Caco-2 (cell line): ENCODE data around the gene TEX11. TPM values are rescaled to one million over a fixed set of nuclear protein-coding genes. Genes with fewer than 3 reads are reported as not detected.

Source experiments
- BruUV-seq: library from RNA; stranded (reverse); fragments of 400-500 nt; replicated peaks from 2 replicates; lab custom pipeline; 2021; lab: Mats Ljungman, UMichigan
- CTCF ChIA-PET: fragments of 300-600 bp; sonication (Branson Sonifier 250); formaldehyde crosslinking; loops from one replicate; lab custom pipeline; 2022; ENCODE audit warnings: antibody characterized with exemption; lab: Charles Lee
- POLR2A ChIA-PET: fragments of 300-600 bp; sonication (Branson Sonifier 250); formaldehyde crosslinking; loops from one replicate; lab custom pipeline; 2022; ENCODE audit warnings: antibody characterized with exemption; lab: Charles Lee
- DNase-seq, 2 experiments: peaks; one replicate each; pipeline versions ENCODE4 v3.0.0 to v3.0.0-alpha.2; 2020 to 2022
- H3K27me3 ChIP-seq: replicated peaks from 2 replicates; pipeline ENCODE4 v1.6.0; 2011; ENCODE audit warnings: low read length; ENCODE audit not compliant: control insufficient read depth, insufficient read depth
- H3K36me3 ChIP-seq: 2 replicates; pipeline ENCODE4 v1.5.1; 2011; ENCODE audit warnings: low read length; ENCODE audit not compliant: control insufficient read depth, insufficient read depth
- H3K4me1 ChIP-seq: fragments of 250-450 bp; sonication (Bioruptor Pico); 2 replicates; pipeline ENCODE4 v1.5.1; 2020; ENCODE audit warnings: mild to moderate bottlenecking
- H3K4me3 ChIP-seq: 2 replicates; pipeline ENCODE4 v1.5.1; 2011; ENCODE audit warnings: low read depth, mild to moderate bottlenecking, control low read depth, low read length
- H3K9me3 ChIP-seq: fragments of 250-450 bp; sonication (Bioruptor Pico); 2 replicates; pipeline ENCODE4 v1.5.1; 2020; ENCODE audit warnings: mild to moderate bottlenecking, moderate library complexity
- H3K27ac Mint-ChIP-seq: one replicate; pipeline ENCODE4 v1.8.0; 2022; ENCODE audit warnings: mixed read lengths; ENCODE audit not compliant: unreplicated experiment
- H3K27me3 Mint-ChIP-seq: one replicate; pipeline ENCODE4 v1.8.0; 2022; ENCODE audit warnings: mixed read lengths; ENCODE audit not compliant: insufficient read depth, unreplicated experiment
- H3K36me3 Mint-ChIP-seq: one replicate; pipeline ENCODE4 v1.8.0; 2022; ENCODE audit warnings: mild to moderate bottlenecking, mixed read lengths; ENCODE audit not compliant: insufficient read depth, unreplicated experiment
- H3K4me1 Mint-ChIP-seq: one replicate; pipeline ENCODE4 v1.8.0; 2022; ENCODE audit warnings: low read depth, mixed read lengths; ENCODE audit not compliant: unreplicated experiment
- H3K4me3 Mint-ChIP-seq: one replicate; pipeline ENCODE4 v1.8.0; 2022; ENCODE audit warnings: mild to moderate bottlenecking, moderate library complexity, mixed read lengths; ENCODE audit not compliant: unreplicated experiment
- H3K9me3 Mint-ChIP-seq: one replicate; pipeline ENCODE4 v1.8.0; 2022; ENCODE audit warnings: mixed read lengths; ENCODE audit not compliant: unreplicated experiment
- intact Hi-C: fragments of 100-400 bp; cut with micrococcal nuclease; formaldehyde crosslinking; loops from one replicate; pipeline ENCODE4 v1.10.0; 2022; ENCODE audit not compliant: unreplicated experiment
- total RNA-seq: library from RNA; stranded (reverse); gene quantifications from 2 replicates; pipeline ENCODE4 v1.2.3, GENCODE V29; 2022
- TF ChIP-seq, protein P1 (sequence below), 2 experiments: fragments of 200-600 bp in 1 of 2; IDR thresholded peaks; 1 replicate in 1 of 2; 2 replicates in 1 of 2; pipeline versions ENCODE4 v1.5.1 to v1.8.0; 2011 to 2022; ENCODE audit warnings: antibody characterized with exemption in 1 of 2, control low read depth in 1 of 2, inconsistent platforms in 1 of 2, low read depth in 1 of 2, low read length in 1 of 2, mild to moderate bottlenecking in 1 of 2, moderate library complexity in 1 of 2; ENCODE audit not compliant: insufficient read depth in 1 of 2, severe bottlenecking in 1 of 2, unreplicated experiment in 1 of 2

The TEX11 gene
- total RNA-seq, 1 experiment from 2014 or later = 0.23 TPM

DNA sequence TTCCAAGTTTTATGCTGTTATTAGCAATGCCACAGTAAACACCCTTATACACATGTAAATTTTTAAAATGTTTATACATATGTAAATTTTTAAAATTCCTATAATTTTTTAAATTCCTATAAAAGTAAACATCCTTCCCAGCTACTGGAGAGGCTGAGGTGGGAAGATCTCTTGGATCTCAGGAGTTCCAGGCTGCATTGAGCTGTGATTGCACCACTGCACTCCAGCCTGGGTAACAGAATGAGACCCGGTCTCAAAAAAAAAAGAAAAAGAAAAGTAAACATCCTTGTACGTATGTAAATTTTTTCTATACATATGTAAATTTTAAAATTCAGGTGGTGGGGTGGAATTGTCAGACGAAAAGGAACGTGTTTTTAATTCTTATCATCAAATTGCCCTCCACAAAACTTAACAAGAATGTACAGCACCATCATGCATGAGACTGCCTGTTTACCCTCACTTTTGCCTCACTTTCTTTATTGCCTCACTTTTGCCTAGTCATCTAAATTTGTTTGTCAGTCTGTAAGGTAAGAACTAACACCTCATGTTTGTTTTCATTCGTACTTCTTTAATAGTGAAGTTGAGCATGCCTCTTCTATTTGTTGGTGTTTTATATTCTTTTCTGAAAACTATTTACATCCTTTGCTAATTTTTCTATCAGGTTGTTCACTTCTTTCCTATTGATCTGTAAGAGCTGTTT, 14.4 kb upstream of the TEX11 start:
- ChIA-PET CTCF (no interaction called here), POLR2A (no interaction called here)
- H3K36me3 ChIP-seq = no peaks in the 10 kb centered on the region
- DNase-seq = no peak
- intact Hi-C loops = no loop called here
- TF ChIP-seq, protein P1, sequence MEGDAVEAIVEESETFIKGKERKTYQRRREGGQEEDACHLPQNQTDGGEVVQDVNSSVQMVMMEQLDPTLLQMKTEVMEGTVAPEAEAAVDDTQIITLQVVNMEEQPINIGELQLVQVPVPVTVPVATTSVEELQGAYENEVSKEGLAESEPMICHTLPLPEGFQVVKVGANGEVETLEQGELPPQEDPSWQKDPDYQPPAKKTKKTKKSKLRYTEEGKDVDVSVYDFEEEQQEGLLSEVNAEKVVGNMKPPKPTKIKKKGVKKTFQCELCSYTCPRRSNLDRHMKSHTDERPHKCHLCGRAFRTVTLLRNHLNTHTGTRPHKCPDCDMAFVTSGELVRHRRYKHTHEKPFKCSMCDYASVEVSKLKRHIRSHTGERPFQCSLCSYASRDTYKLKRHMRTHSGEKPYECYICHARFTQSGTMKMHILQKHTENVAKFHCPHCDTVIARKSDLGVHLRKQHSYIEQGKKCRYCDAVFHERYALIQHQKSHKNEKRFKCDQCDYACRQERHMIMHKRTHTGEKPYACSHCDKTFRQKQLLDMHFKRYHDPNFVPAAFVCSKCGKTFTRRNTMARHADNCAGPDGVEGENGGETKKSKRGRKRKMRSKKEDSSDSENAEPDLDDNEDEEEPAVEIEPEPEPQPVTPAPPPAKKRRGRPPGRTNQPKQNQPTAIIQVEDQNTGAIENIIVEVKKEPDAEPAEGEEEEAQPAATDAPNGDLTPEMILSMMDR (IDR thresholded peaks at IDR 0.05; ENCODE audit: insufficient read depth in 1 of 2, low read depth in 1 of 2, low read length in 1 of 2, severe bottlenecking in 1 of 2, unreplicated experiment in 1 of 2) = no peak
- H3K27me3 Mint-ChIP-seq = peaks cover 6% of the 10 kb centered on the region
- H3K9me3 ChIP-seq = no peaks in the 10 kb centered on the region
- no peaks in the 10 kb centered on the region for H3K27me3 ChIP-seq
- H3K4me1 Mint-ChIP-seq = peaks cover 7% of the 10 kb centered on the region
- BruUV-seq = no TSS peak
- H3K27ac Mint-ChIP-seq = no peak overlapping the region
- no peaks in the 10 kb centered on the region for H3K4me1 ChIP-seq
- no peak overlapping the region for H3K4me3 ChIP-seq
- no peaks in the 10 kb centered on the region for H3K9me3 Mint-ChIP-seq
- H3K4me3 Mint-ChIP-seq = no peak overlapping the region
- H3K36me3 Mint-ChIP-seq = no peaks in the 10 kb centered on the region

DNA sequence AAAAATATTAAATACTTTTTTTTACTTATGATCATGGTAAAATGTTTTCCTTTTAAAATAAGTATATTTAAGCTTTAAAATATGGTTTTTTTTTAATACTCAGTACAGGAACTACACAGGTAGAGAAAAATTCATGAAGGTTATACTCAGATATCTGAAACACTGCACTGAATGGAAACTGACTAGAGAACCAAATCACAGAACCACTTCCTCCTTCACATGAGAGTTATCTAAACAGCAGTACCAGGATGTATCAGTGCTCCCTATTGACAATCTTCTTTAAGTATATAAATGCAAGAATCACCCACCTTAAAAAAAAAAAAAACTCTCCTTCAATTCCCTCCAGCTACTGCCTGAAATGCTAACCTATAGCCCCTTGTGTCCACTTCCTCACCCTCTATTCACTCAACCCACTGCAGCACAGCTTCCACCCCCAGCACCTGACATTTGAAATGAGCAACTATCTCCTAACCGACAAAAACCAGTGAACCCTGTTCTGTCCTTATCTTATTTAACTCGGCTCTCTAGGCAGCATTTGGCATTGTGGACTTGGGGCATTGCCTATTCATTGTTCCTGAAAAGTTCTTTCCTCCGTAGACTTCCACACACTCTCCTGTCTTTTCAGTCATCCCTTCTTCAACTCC, 13.3 kb upstream of the TEX11 start:
- no peaks in the 10 kb centered on the region for H3K36me3 Mint-ChIP-seq

DNA sequence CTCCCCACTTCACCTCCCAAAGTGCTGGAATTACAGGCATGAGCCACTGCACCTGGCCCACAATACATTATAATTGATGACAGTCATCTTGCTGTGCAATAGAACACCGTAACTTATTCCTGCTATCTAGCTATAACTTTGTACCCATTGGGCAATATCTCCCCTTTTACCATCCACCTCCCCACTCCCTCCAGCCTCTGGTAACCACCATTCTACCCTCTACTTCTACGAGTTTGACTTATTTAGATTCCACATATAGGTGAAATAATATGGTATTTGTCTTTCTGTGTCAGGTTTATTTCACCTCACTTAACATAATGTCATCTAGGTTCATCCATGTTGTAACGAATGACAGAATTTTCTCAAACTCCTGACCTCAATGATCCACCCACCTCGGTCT, 8.2 kb upstream of the TEX11 start:
- no peaks in the 10 kb centered on the region for H3K36me3 ChIP-seq
- H3K4me3 Mint-ChIP-seq = no peak overlapping the region
- no peak for DNase-seq
- no peaks in the 10 kb centered on the region for H3K4me1 ChIP-seq
- ChIA-PET POLR2A (no interaction called here), CTCF (no interaction called here)
- H3K4me1 Mint-ChIP-seq = peaks cover 2% of the 10 kb centered on the region
- H3K36me3 Mint-ChIP-seq = no peaks in the 10 kb centered on the region
- intact Hi-C loops = no loop called here
- H3K27me3 Mint-ChIP-seq = no peaks in the 10 kb centered on the region
- no peaks in the 10 kb centered on the region for H3K9me3 ChIP-seq
- H3K9me3 Mint-ChIP-seq = no peaks in the 10 kb centered on the region
- no TSS peak for BruUV-seq
- H3K27ac Mint-ChIP-seq = no peak overlapping the region
- H3K4me3 ChIP-seq = no peak overlapping the region
- TF ChIP-seq, protein P1 (IDR thresholded peaks at IDR 0.05; ENCODE audit: insufficient read depth in 1 of 2, low read depth in 1 of 2, low read length in 1 of 2, severe bottlenecking in 1 of 2, unreplicated experiment in 1 of 2) = no peak
- no peaks in the 10 kb centered on the region for H3K27me3 ChIP-seq

More for the DNA sequence above, 13.3 kb upstream of the TEX11 start:
- BruUV-seq = no TSS peak
- H3K4me1 Mint-ChIP-seq = peaks cover 7% of the 10 kb centered on the region
- intact Hi-C loops = no loop called here
- TF ChIP-seq, protein P1 (IDR thresholded peaks at IDR 0.05; ENCODE audit: insufficient read depth in 1 of 2, low read depth in 1 of 2, low read length in 1 of 2, severe bottlenecking in 1 of 2, unreplicated experiment in 1 of 2) = no peak
- ChIA-PET CTCF (no interaction called here), POLR2A (no interaction called here)
- DNase-seq = no peak
- H3K27me3 Mint-ChIP-seq = peaks cover 3% of the 10 kb centered on the region
- H3K27me3 ChIP-seq = no peaks in the 10 kb centered on the region
- H3K4me3 ChIP-seq = no peak overlapping the region
- H3K9me3 ChIP-seq = no peaks in the 10 kb centered on the region
- H3K4me3 Mint-ChIP-seq = no peak overlapping the region
- no peaks in the 10 kb centered on the region for H3K9me3 Mint-ChIP-seq
- no peak overlapping the region for H3K27ac Mint-ChIP-seq
- H3K4me1 ChIP-seq = no peaks in the 10 kb centered on the region
- H3K36me3 ChIP-seq = no peaks in the 10 kb centered on the region
